OCI-LY1 (cell line): ENCODE measurements around the gene IL5.

Experiments used
- H2AFZ ChIP-seq: fragments of 200-600 bp; sonication (generic), shearing (Covaris generic); 2 replicates; pipeline ENCODE4 v1.6.0; 2014; ENCODE audit warnings: antibody characterized with exemption, mild to moderate bottlenecking, low read length
- H3F3A ChIP-seq: fragments of 200-600 bp; sonication (generic), shearing (Covaris generic); 2 replicates; pipeline ENCODE4 v1.6.0; 2014; ENCODE audit warnings: mild to moderate bottlenecking, antibody characterized with exemption, low read length, moderate library complexity; ENCODE audit not compliant: insufficient read depth
- H3K27ac ChIP-seq: fragments of 200-600 bp; sonication (generic); 2 replicates; pipeline ENCODE4 v1.5.1; 2014; ENCODE audit warnings: low read length, mixed run types, mild to moderate bottlenecking, low read depth; ENCODE audit not compliant: poor library complexity, severe bottlenecking
- H3K27me3 ChIP-seq: fragments of 200-600 bp; sonication (generic); 2 replicates; pipeline ENCODE4 v1.6.0; 2014; ENCODE audit warnings: antibody characterized with exemption, mild to moderate bottlenecking, low read length, moderate library complexity; ENCODE audit not compliant: insufficient read depth
- H3K36me3 ChIP-seq: fragments of 200-600 bp; sonication (generic); 2 replicates; pipeline ENCODE4 v1.6.1; 2014; ENCODE audit warnings: mild to moderate bottlenecking, antibody characterized with exemption, low read length, moderate library complexity, mixed read lengths; ENCODE audit not compliant: insufficient read depth
- H3K4me1 ChIP-seq: fragments of 200-600 bp; sonication (generic); 2 replicates; pipeline ENCODE4 v1.5.1; 2014; ENCODE audit warnings: mild to moderate bottlenecking, low read length, moderate library complexity; ENCODE audit not compliant: insufficient read depth, severe bottlenecking
- H3K4me2 ChIP-seq: fragments of 200-600 bp; sonication (generic), shearing (Covaris generic); 2 replicates; pipeline ENCODE4 v1.6.1; 2014; ENCODE audit warnings: low read length
- H3K4me3 ChIP-seq: fragments of 200-600 bp; sonication (generic); 2 replicates; pipeline ENCODE4 v1.5.1; 2014; ENCODE audit warnings: low read length, low read depth, mild to moderate bottlenecking, mixed read lengths; ENCODE audit not compliant: poor library complexity, severe bottlenecking
- H3K79me2 ChIP-seq: fragments of 200-600 bp; shearing (Covaris generic); 2 replicates; pipeline ENCODE4 v1.6.1; 2016; ENCODE audit warnings: mixed run types, low read length, mixed read lengths; ENCODE audit not compliant: insufficient read depth
- H3K9ac ChIP-seq: fragments of 200-600 bp; sonication (generic), shearing (Covaris generic); 2 replicates; pipeline ENCODE4 v1.6.1; 2014; ENCODE audit warnings: mild to moderate bottlenecking, low read length, mixed read lengths
- H3K9me2 ChIP-seq: fragments of 200-600 bp; sonication (generic), shearing (Covaris generic); 2 replicates; pipeline ENCODE4 v1.6.1; 2014; ENCODE audit warnings: low read depth, mild to moderate bottlenecking, low read length, mixed read lengths
- H3K9me3 ChIP-seq: fragments of 200-600 bp; shearing (Covaris generic); 2 replicates; pipeline ENCODE4 v1.6.1; 2014; ENCODE audit warnings: low read length, mixed read lengths
- H4K20me1 ChIP-seq: fragments of 200-600 bp; sonication (generic), shearing (Covaris generic); 2 replicates; pipeline ENCODE4 v1.6.0; 2016; ENCODE audit warnings: mild to moderate bottlenecking, low read length; ENCODE audit not compliant: insufficient read depth
- CTCF ChIP-seq: fragments of 200-600 bp; sonication (generic), shearing (Covaris generic); IDR thresholded peaks from 2 replicates; pipeline ENCODE4 v1.5.1; 2017; ENCODE audit warnings: mild to moderate bottlenecking, antibody characterized with exemption, low read length, moderate library complexity, mixed read lengths
- EZH2 ChIP-seq: fragments of 200-600 bp; sonication (generic), shearing (Covaris generic); IDR thresholded peaks from 2 replicates; pipeline ENCODE4 v1.8.0; 2017; ENCODE audit warnings: borderline replicate concordance, mixed run types, mild to moderate bottlenecking, antibody characterized with exemption, low read length, moderate library complexity, mixed read lengths

IL5 gene

GRCh38 chr5:132499440-132500243 lies 43.7 kb downstream of the IL5 start:
- Histone ChIP-seq H2AFZ (no peak overlapping the region), H3K9me2 (no peaks in the 10 kb centered on the region), H3K27ac (no peak overlapping the region), H3K9me3 (no peaks in the 10 kb centered on the region), H3K9ac (no peak overlapping the region), H3F3A (peaks cover 6% of the 10 kb centered on the region; the same call in 1 of the 2 replicates), H3K79me2 (no peaks in the 10 kb centered on the region), H4K20me1 (no peaks in the 10 kb centered on the region), H3K4me2 (no peak overlapping the region), H3K27me3 (no peaks in the 10 kb centered on the region), H3K4me1 (peaks cover 20% of the 10 kb centered on the region), H3K4me3 (no peak overlapping the region), H3K36me3 (no peaks in the 10 kb centered on the region)
- no peak for TF ChIP-seq EZH2
- no peak for TF ChIP-seq CTCF

- H3F3A ChIP-seq = peaks cover 6% of the 10 kb centered on the region; the same call in 1 of the 2 replicates
- H3K9me3 ChIP-seq = no peaks in the 10 kb centered on the region
- no peaks in the 10 kb centered on the region for H3K36me3 ChIP-seq
- no peaks in the 10 kb centered on the region for H3K9me2 ChIP-seq
- H3K79me2 ChIP-seq = no peaks in the 10 kb centered on the region
- H3K27ac ChIP-seq = no peak overlapping the region
- H3K27me3 ChIP-seq = no peaks in the 10 kb centered on the region
- no peak overlapping the region for H3K9ac ChIP-seq
- no peak overlapping the region for H3K4me2 ChIP-seq
- H3K4me1 ChIP-seq = peaks cover 23% of the 10 kb centered on the region
- H4K20me1 ChIP-seq = no peaks in the 10 kb centered on the region
- no peak for TF ChIP-seq EZH2
- no peak for TF ChIP-seq CTCF
- no peak overlapping the region for H3K4me3 ChIP-seq
- no peak overlapping the region for H2AFZ ChIP-seq
Measured at GRCh38 chr5:132498686-132499271, 44.5 kb downstream of the IL5 start.

- Histone ChIP-seq H3K9me3 (no peaks in the 10 kb centered on the region), H3K4me3 (no peak overlapping the region), H3K27ac (no peak overlapping the region), H4K20me1 (no peaks in the 10 kb centered on the region), H3K9ac (no peak overlapping the region), H3K27me3 (no peaks in the 10 kb centered on the region), H3K79me2 (no peaks in the 10 kb centered on the region), H3K4me1 (peaks cover 23% of the 10 kb centered on the region), H2AFZ (no peak overlapping the region), H3F3A (peaks cover 6% of the 10 kb centered on the region; the same call in 1 of the 2 replicates), H3K9me2 (no peaks in the 10 kb centered on the region), H3K4me2 (no peak overlapping the region), H3K36me3 (no peaks in the 10 kb centered on the region)
- TF ChIP-seq CTCF (no peak), EZH2 (no peak)
Measured at GRCh38 chr5:132498152-132498551, 45.2 kb downstream of the IL5 start.
